ENCODE data around the gene KLRD1.
"Not testable (repeated sequence)": the region's sequence is repeated elsewhere in the genome, so short reads cannot be mapped to it uniquely, and the experiment has no call there.

The KLRD1 gene

DNA sequence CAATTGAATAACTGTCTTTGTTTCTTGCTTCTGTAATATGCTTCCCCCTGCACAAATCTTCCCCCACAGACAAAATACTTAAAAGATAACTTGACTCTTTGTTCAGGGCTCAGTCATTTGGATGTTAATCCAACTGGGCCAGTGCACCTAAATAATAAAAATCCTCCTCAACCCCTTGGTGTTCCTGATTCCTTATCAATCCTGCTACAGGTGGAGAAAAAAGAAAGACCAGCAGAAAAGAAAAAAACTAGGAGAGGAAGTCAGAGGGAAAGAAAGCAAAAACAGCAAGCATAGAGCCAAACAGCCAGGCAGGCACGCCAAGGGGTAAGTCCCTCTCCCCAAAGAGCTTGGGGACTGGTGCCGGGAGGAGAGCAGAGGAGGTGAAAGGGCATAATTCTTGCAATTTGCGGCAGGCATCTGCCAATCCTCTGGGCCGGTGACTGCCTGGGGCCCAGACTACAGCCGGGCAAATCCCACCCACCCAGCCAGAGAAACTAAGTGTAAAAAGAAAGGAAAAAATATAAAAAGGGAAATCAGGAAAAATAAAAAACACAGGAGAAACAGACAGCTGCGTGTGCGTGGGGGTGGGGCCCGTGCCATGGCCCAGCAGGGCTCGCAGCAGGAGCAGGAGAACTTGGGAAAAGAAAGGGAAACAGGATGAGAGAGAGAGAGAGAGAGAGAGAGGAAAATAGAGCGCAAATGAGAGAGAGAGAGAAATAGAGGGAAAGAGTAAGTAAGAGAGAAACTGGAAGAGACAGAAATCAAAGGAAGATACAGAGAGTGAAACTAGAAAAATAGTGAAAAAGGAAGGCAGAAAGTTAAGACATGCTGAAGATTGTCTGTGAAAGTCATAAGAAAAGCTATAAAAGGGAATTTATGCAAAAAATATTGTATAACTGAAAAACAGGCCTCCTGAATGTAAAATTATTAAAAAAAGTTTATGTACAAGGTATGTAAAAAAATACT, 60.8 kb downstream of the KLRD1 start:
- no peak for FAIRE-seq
- no peak for DNase-seq (ENCODE audit: low spot score)

DNA sequence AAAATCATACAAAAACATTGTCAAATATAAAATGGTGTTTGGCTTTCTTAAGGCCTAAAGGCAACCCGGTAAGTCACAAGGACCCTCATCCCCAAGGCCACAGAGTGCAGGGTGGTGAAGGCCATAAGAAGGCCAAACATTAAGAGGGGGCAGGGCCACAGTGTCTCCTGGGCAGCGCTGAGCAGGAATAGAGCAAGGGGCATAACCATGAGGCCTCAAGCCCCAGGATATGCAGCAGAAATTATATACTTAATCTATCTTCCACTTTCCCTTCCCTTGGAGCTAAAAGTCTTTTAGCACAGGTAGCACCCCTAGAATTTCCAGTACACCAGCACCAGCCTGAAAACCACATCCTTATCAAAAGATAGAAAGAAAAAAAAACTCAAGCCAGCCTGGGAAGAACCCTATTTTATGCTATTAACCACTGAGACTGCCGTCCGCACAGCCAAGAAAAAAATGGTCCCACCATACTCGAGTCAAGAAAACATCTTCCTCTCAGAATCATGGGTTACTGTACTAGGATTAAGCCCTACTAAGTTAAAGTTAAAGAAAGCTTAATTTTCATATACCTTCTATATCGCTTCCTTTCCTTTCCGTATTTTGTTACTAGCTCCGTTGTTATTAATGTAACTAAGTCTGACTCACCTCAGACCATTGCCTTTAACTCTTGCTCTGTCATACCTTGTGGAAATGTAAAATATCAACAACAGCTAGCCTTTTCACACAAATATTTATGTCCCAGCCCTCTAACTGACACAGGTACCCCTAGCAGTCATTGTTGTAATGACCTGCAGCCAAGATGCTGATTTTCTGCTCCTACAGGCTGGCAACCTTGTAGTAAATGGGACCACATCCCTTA, 62.1 kb downstream of the KLRD1 start:
- no peak for DNase-seq (ENCODE audit: low spot score)
- FAIRE-seq, result no peak

DNA sequence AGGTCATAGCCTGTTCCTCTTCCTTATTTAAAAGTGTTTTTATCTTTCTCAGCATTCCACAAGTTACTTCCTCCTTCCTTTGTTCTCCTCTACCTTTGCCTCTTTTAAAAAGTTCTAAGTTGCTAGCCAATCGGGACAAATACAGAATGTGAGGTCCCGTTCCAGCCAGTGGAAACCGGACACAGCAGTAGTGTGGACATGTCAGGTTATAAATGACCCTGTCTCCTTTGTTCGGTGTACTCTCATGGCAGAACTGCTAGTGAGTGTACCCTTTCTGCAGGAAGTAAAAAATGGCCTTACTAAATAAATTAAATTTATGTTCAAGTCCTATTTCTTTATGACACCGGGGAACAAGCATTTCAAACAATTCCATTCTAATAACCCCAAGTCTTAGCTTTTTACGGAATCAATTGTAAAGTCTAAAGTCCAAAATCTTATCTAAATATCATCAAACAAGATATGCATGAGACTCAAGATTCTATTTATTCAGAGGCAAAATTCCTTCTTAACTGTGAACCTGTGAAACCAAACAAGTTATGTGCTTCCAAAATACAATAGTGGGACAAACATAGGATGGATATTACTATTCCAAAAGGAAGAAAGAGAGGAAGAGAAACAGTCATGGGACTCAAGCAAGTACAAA, 64.3 kb downstream of the KLRD1 start:
- not testable (repeated sequence) for FAIRE-seq

DNA sequence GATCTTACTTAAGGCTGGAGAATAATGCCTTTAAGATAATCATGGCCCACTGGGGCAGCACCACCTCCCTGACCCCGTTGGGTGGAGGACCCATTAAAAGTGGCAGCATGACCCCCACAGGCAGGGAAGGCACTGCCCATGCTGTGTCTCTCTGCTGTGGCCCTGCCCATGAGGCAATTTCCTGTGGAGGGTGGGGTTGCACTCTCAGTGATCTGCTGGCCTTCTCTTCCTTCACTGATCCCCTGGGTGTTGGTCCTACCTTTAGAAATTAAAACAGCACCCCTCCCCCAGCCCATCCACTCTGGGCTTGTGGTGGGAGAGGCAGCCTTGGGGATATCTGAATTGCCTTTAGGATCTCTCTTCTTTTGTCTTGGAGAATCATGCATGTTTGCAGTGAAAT, 64.9 kb downstream of the KLRD1 start:
- DNase-seq (ENCODE audit: low spot score) (no peak), FAIRE-seq (no peak)

More for the DNA sequence above, 64.3 kb downstream of the KLRD1 start:
- DNase-seq (ENCODE audit: low spot score), result not testable (repeated sequence)

DNA sequence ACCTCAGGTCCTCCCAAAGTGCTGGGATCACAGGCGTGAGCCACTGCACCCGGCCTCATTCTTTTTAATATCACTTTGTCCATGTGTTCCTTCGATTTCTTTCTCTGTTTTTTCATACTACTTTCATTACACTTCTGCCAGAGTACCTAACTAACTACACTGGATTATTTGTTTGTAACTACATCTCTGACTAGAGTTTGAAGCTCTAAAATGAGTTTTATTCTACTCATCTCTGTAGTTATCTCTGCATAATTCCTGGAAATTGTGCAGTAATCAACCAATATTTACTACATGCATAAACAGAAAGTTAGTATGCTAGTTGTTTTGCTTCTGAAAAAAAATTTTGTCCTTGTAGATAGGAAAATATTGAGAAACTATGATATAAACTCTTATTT, 67.0 kb downstream of the KLRD1 start:
- FAIRE-seq, result no peak

DNA sequence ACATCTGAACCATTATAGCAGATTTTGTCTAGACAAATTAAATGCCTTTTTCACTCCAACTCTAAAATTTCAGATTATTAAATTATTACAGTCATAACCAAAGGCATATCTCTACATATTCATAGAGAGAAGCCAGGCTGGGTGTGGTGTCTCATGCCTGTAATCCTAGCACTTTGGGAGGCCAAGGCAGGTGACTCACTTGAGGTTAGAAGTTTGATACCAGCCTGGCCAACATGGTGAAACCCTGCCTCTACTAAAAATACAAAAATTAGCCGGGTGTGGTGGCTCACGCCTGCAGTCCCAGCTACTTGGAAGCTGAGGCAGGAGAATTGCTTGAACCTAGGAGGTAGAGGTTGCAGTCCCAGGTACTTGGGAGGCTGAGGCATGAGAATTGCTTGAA, 71.1 kb downstream of the KLRD1 start:
- FAIRE-seq; DNase-seq (ENCODE audit: low spot score): not testable (repeated sequence)

More for the DNA sequence above, 67.0 kb downstream of the KLRD1 start:
- no peak for DNase-seq (ENCODE audit: low spot score)
